ENCODE results near the gene PHEX.

The PHEX gene

GRCh38 chrX:22041907-22042530, 9.9 kb downstream of the PHEX start:
- H3K9me3 ChIP-seq (ENCODE audit: control insufficient read depth, insufficient read depth, low read length), result no peaks in the 10 kb centered on the region

GRCh38 chrX:22043872-22044271, 11.7 kb downstream of the PHEX start:
- H3K9ac ChIP-seq (ENCODE audit: low read depth, low read length), result no peak overlapping the region
- H3K4me3 ChIP-seq (ENCODE audit: low read depth, low read length), result no peak overlapping the region
- peaks cover 13% of the 10 kb centered on the region for H3K4me1 ChIP-seq (ENCODE audit: control insufficient read depth, insufficient read depth, low read length)
- no peaks in the 10 kb centered on the region for H3K27me3 ChIP-seq (ENCODE audit: control insufficient read depth, insufficient read depth, low read length)
- H3K9me3 ChIP-seq (ENCODE audit: control insufficient read depth, insufficient read depth, low read length), result no peaks in the 10 kb centered on the region
- no peaks in the 10 kb centered on the region for H3K36me3 ChIP-seq (ENCODE audit: control insufficient read depth, insufficient read depth, low read length)

More at GRCh38 chrX:22041907-22042530, 9.9 kb downstream of the PHEX start:
- Histone ChIP-seq H3K27me3 (ENCODE audit: control insufficient read depth, insufficient read depth, low read length) (no peaks in the 10 kb centered on the region), H3K4me1 (ENCODE audit: control insufficient read depth, insufficient read depth, low read length) (peaks cover 15% of the 10 kb centered on the region), H3K36me3 (ENCODE audit: control insufficient read depth, insufficient read depth, low read length) (no peaks in the 10 kb centered on the region), H3K9ac (ENCODE audit: low read depth, low read length) (no peak overlapping the region), H3K4me3 (ENCODE audit: low read depth, low read length) (no peak overlapping the region)

- Histone ChIP-seq H3K4me1 (ENCODE audit: control insufficient read depth, insufficient read depth, low read length) (peaks cover 13% of the 10 kb centered on the region), H3K9me3 (ENCODE audit: control insufficient read depth, insufficient read depth, low read length) (no peaks in the 10 kb centered on the region), H3K9ac (ENCODE audit: low read depth, low read length) (no peak overlapping the region), H3K36me3 (ENCODE audit: control insufficient read depth, insufficient read depth, low read length) (no peaks in the 10 kb centered on the region), H3K27me3 (ENCODE audit: control insufficient read depth, insufficient read depth, low read length) (no peaks in the 10 kb centered on the region), H3K4me3 (ENCODE audit: low read depth, low read length) (no peak overlapping the region)
These were observed 15.3 kb downstream of the PHEX start for GRCh38 chrX:22047468-22047867.

- no peaks in the 10 kb centered on the region for H3K9me3 ChIP-seq (ENCODE audit: control insufficient read depth, insufficient read depth, low read length)
- H3K27me3 ChIP-seq (ENCODE audit: control insufficient read depth, insufficient read depth, low read length), result no peaks in the 10 kb centered on the region
- H3K36me3 ChIP-seq (ENCODE audit: control insufficient read depth, insufficient read depth, low read length), result no peaks in the 10 kb centered on the region
- H3K9ac ChIP-seq (ENCODE audit: low read depth, low read length), result no peak overlapping the region
- H3K4me1 ChIP-seq (ENCODE audit: control insufficient read depth, insufficient read depth, low read length), result no peaks in the 10 kb centered on the region
- no peak overlapping the region for H3K4me3 ChIP-seq (ENCODE audit: low read depth, low read length)
These were observed 21.4 kb downstream of the PHEX start for GRCh38 chrX:22053481-22053880.

GRCh38 chrX:22056235-22056634, 24.1 kb downstream of the PHEX start:
- H3K27me3 ChIP-seq (ENCODE audit: control insufficient read depth, insufficient read depth, low read length), result no peaks in the 10 kb centered on the region
- H3K9ac ChIP-seq (ENCODE audit: low read depth, low read length), result no peak overlapping the region
- H3K9me3 ChIP-seq (ENCODE audit: control insufficient read depth, insufficient read depth, low read length), result no peaks in the 10 kb centered on the region
- no peaks in the 10 kb centered on the region for H3K36me3 ChIP-seq (ENCODE audit: control insufficient read depth, insufficient read depth, low read length)
- no peak overlapping the region for H3K4me3 ChIP-seq (ENCODE audit: low read depth, low read length)
- no peaks in the 10 kb centered on the region for H3K4me1 ChIP-seq (ENCODE audit: control insufficient read depth, insufficient read depth, low read length)

GRCh38 chrX:22057667-22058066, 25.5 kb downstream of the PHEX start:
- Histone ChIP-seq H3K27me3 (ENCODE audit: control insufficient read depth, insufficient read depth, low read length) (no peaks in the 10 kb centered on the region), H3K4me1 (ENCODE audit: control insufficient read depth, insufficient read depth, low read length) (no peaks in the 10 kb centered on the region), H3K9ac (ENCODE audit: low read depth, low read length) (no peak overlapping the region), H3K9me3 (ENCODE audit: control insufficient read depth, insufficient read depth, low read length) (no peaks in the 10 kb centered on the region), H3K4me3 (ENCODE audit: low read depth, low read length) (no peak overlapping the region), H3K36me3 (ENCODE audit: control insufficient read depth, insufficient read depth, low read length) (no peaks in the 10 kb centered on the region)

- no peaks in the 10 kb centered on the region for H3K4me1 ChIP-seq (ENCODE audit: control insufficient read depth, insufficient read depth, low read length)
- no peaks in the 10 kb centered on the region for H3K27me3 ChIP-seq (ENCODE audit: control insufficient read depth, insufficient read depth, low read length)
- H3K9me3 ChIP-seq (ENCODE audit: control insufficient read depth, insufficient read depth, low read length), result no peaks in the 10 kb centered on the region
- no peak overlapping the region for H3K4me3 ChIP-seq (ENCODE audit: low read depth, low read length)
- H3K9ac ChIP-seq (ENCODE audit: low read depth, low read length), result no peak overlapping the region
- H3K36me3 ChIP-seq (ENCODE audit: control insufficient read depth, insufficient read depth, low read length), result no peaks in the 10 kb centered on the region
These were observed 27.6 kb downstream of the PHEX start for GRCh38 chrX:22059775-22060174.

GRCh38 chrX:22060415-22061280, 28.5 kb downstream of the PHEX start:
- H3K36me3 ChIP-seq (ENCODE audit: control insufficient read depth, insufficient read depth, low read length), result no peaks in the 10 kb centered on the region
- H3K4me1 ChIP-seq (ENCODE audit: control insufficient read depth, insufficient read depth, low read length), result no peaks in the 10 kb centered on the region
- H3K4me3 ChIP-seq (ENCODE audit: low read depth, low read length), result no peak overlapping the region
- H3K27me3 ChIP-seq (ENCODE audit: control insufficient read depth, insufficient read depth, low read length), result no peaks in the 10 kb centered on the region
- H3K9me3 ChIP-seq (ENCODE audit: control insufficient read depth, insufficient read depth, low read length), result no peaks in the 10 kb centered on the region
- no peak overlapping the region for H3K9ac ChIP-seq (ENCODE audit: low read depth, low read length)

- no peaks in the 10 kb centered on the region for H3K4me1 ChIP-seq (ENCODE audit: control insufficient read depth, insufficient read depth, low read length)
- no peaks in the 10 kb centered on the region for H3K27me3 ChIP-seq (ENCODE audit: control insufficient read depth, insufficient read depth, low read length)
- H3K9ac ChIP-seq (ENCODE audit: low read depth, low read length), result no peak overlapping the region
- H3K9me3 ChIP-seq (ENCODE audit: control insufficient read depth, insufficient read depth, low read length), result no peaks in the 10 kb centered on the region
- no peak overlapping the region for H3K4me3 ChIP-seq (ENCODE audit: low read depth, low read length)
- H3K36me3 ChIP-seq (ENCODE audit: control insufficient read depth, insufficient read depth, low read length), result no peaks in the 10 kb centered on the region
These were observed 31.2 kb downstream of the PHEX start for GRCh38 chrX:22063284-22063683.

- Histone ChIP-seq H3K9me3 (ENCODE audit: control insufficient read depth, insufficient read depth, low read length) (no peaks in the 10 kb centered on the region), H3K36me3 (ENCODE audit: control insufficient read depth, insufficient read depth, low read length) (no peaks in the 10 kb centered on the region), H3K9ac (ENCODE audit: low read depth, low read length) (no peak overlapping the region), H3K27me3 (ENCODE audit: control insufficient read depth, insufficient read depth, low read length) (no peaks in the 10 kb centered on the region), H3K4me1 (ENCODE audit: control insufficient read depth, insufficient read depth, low read length) (peaks cover 2% of the 10 kb centered on the region), H3K4me3 (ENCODE audit: low read depth, low read length) (no peak overlapping the region)
These were observed 37.5 kb downstream of the PHEX start for GRCh38 chrX:22069586-22069985.

GRCh38 chrX:22073928-22074327, 41.8 kb downstream of the PHEX start:
- Histone ChIP-seq H3K9ac (ENCODE audit: low read depth, low read length) (no peak overlapping the region), H3K4me3 (ENCODE audit: low read depth, low read length) (no peak overlapping the region), H3K9me3 (ENCODE audit: control insufficient read depth, insufficient read depth, low read length) (no peaks in the 10 kb centered on the region), H3K36me3 (ENCODE audit: control insufficient read depth, insufficient read depth, low read length) (no peaks in the 10 kb centered on the region), H3K27me3 (ENCODE audit: control insufficient read depth, insufficient read depth, low read length) (no peaks in the 10 kb centered on the region), H3K4me1 (ENCODE audit: control insufficient read depth, insufficient read depth, low read length) (peaks cover 9% of the 10 kb centered on the region)

- Histone ChIP-seq H3K4me3 (ENCODE audit: low read depth, low read length) (no peak overlapping the region), H3K4me1 (ENCODE audit: control insufficient read depth, insufficient read depth, low read length) (peaks cover 9% of the 10 kb centered on the region), H3K9ac (ENCODE audit: low read depth, low read length) (no peak overlapping the region), H3K36me3 (ENCODE audit: control insufficient read depth, insufficient read depth, low read length) (no peaks in the 10 kb centered on the region), H3K9me3 (ENCODE audit: control insufficient read depth, insufficient read depth, low read length) (no peaks in the 10 kb centered on the region), H3K27me3 (ENCODE audit: control insufficient read depth, insufficient read depth, low read length) (no peaks in the 10 kb centered on the region)
These were observed 46.0 kb downstream of the PHEX start for GRCh38 chrX:22078117-22078516.

Data from iPS-15b (cell line).